A172 (cell line): ENCODE measurements around the gene SLC30A3. TPM values are rescaled to one million over a fixed set of nuclear protein-coding genes. Genes with fewer than 3 reads are reported as not detected.
"Not testable (repeated sequence)": the region's sequence is repeated elsewhere in the genome, so short reads cannot be mapped to it uniquely, and the experiment has no call there.

ENCODE experiments used
- DNase-seq: peaks from one replicate; pipeline ENCODE4 v3.0.0-alpha.2; 2015; ENCODE audit warnings: low spot score
- total RNA-seq: library from RNA; depleted of rRNA; stranded (reverse); fragments of >200 nt; shearing (Covaris generic); gene quantifications from 2 replicates; pipeline ENCODE4 v1.2.3, GENCODE V29; 2014; rRNA removed

SLC30A3 gene, protein sequence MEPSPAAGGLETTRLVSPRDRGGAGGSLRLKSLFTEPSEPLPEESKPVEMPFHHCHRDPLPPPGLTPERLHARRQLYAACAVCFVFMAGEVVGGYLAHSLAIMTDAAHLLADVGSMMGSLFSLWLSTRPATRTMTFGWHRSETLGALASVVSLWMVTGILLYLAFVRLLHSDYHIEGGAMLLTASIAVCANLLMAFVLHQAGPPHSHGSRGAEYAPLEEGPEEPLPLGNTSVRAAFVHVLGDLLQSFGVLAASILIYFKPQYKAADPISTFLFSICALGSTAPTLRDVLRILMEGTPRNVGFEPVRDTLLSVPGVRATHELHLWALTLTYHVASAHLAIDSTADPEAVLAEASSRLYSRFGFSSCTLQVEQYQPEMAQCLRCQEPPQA
- total RNA-seq, result 3.2 and 6.5 TPM in 2 replicates

DNA sequence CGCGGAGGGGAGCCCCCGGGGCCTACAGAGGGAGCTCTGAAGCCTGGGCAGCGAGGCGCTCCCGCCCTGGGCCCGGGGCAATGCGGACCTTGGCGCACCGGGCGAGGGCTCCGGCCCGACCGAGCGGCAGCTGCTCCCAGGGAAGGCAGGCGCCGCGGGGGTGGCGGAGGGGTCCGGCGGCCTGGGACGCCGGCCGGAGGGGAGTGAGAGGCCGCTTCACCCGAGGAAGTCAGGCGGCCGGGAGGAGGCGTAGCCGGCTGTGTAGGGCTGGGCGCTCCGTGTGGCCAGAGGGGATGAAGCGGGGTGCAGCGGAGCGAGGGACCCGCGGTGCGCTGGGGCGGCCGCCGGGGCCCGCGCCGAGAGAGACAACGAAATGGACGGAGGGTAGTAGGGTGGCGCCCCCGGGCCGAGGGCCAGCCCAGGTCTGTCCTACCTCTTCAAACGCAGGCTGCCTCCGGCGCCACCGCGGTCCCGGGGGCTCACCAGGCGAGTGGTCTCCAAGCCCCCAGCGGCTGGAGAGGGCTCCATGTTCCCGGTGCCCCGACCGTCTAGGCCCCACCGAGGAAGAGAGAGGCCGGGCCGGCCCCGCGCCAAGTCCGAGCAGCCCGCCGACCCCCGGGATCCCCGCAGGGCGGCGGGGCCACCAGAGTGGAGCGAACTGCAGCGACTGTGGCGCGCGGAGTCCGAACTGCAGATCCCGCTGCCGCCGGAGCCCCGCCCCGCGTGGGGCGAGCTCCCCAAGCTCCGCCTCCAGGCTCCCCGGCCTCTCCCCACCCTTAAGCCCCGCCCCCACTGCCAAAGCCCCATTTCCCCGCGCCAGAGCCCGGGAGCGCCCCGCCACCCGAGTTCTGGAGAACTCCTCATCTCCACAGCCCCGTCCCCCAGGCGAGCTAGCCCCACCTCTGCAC lies at the start of gene SLC30A3:
TSS of gene SLC30A3 (minus strand) at position 669 of the 908 bp plus-strand sequence. CDS start at position 528, 141 bp downstream.
- peak; percentile 47 for DNase-seq

DNA sequence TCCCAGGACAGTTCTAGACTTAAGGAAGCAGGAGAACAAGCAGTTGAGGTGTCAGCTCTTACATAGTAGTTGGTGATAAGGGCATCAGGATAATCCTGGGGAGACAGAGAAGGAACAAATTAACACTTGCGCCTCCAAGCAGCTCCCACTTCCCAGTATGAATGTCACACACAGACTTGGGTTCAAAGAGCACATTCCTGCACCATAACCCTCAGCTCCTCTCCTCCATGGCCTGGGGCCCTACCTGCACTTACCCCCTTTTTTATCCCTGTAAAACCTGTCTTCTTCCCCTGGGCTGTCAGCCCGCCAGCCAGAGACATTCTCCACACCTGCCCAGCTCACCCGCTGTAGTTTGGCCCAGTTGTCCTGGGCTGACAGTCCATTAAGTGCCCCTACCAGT lies 49.3 kb upstream of the SLC30A3 start:
- DNase-seq, result no peak

DNA sequence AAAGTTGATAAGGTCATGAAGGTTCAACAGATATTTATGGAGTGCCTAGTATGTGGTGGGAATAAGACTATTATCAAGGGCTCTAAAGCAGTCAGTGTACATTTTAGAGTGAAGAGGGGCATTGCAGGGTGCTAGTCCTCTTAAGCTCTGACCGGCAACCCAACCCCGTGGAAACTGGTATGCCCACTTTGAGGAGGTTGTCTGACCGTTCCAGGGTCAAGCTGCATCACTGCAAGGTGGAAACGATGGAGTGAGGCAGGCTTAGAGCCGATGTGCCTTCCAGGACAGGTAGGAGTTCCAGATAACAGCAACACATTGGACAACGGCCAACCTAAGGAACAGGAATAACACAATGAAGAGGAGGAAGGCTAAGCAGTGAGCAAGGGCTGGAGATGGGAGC lies 46.8 kb upstream of the SLC30A3 start:
- no peak for DNase-seq

DNA sequence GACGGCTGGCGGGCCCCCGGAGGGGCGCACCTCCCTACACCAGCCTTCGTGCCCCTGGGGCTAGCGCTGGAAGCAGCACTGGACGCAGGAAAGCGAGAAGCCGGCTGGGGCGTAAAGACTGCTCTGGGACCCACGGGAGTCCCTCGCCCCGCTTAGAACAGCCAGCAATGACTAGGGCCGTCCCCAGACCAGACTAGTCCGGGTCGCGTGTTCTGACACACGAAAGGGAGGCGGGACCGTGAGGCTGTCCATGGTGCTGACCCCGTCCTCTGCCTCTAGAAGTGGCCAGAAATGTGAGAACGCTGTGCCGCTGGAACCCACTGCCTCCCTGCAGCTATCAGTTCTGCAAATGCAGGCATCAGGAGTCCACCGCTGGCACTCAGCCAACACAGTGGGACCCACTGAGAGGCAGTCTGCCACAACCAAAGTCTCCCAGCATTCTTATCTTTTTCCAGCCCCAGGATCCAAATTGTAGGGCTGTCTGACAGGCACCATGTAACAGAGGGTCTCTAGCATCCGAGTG lies 45.6 kb upstream of the SLC30A3 start, which contains the start of gene UCN:
TSS of gene UCN (minus strand) at position 87 of the 523 bp plus-strand sequence. CDS start 550 bp downstream, outside the sequence.
- DNase-seq, result no peak

DNA sequence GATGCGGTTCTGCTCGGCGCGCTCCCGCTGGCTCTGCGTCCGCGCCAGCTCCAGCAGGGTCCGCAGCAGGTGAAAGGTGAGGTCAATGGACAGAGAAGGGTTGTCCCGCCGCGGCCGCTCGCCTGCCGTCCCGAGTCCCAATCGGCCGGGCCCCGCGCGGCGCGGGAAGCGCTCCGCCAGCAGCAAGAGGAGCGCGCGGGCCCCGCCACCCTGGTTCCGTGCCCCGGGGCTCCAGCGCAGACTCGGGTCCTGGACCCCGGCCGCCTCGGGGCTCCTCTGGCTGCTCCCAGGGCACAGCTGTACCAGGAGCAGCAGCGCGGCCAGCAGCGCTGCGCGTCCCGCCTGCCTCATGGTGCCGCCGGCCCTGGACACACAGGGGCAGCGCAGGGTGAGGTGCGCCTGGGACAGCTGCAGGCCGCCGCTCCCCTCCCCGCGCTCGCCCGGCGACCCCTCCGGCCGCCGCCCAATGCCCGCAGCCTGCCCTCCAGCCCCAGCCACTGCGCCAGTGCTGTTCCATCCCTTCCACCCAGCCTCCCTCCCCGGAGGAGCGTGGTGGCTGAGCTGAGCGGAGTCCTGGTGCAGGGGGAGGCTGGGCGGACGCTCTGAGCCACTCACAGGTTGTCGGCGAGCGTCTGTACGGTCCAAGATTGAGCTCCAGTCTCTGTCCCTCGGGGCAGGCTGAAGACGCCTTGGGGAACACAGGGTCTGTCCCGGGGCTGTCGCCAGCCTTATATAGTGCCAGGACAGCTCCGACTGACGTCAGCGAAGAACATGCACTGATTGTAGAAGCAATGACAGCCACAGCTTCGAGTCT lies 44.9 kb upstream of the SLC30A3 start:
- DNase-seq, result no peak

DNA sequence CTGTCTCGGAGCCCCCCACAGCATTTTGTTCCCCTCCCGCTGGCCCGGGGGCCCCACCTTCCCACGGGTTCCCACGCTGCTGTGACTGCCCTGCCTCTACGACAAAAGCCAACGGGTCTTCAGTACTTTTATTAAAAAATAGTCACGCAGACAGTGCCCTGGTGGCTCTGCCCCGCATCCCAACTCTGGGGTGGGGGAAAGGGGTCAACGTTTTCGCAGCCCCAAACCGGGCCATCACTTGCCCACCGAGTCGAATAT lies 44.4 kb upstream of the SLC30A3 start:
- DNase-seq, result no peak

DNA sequence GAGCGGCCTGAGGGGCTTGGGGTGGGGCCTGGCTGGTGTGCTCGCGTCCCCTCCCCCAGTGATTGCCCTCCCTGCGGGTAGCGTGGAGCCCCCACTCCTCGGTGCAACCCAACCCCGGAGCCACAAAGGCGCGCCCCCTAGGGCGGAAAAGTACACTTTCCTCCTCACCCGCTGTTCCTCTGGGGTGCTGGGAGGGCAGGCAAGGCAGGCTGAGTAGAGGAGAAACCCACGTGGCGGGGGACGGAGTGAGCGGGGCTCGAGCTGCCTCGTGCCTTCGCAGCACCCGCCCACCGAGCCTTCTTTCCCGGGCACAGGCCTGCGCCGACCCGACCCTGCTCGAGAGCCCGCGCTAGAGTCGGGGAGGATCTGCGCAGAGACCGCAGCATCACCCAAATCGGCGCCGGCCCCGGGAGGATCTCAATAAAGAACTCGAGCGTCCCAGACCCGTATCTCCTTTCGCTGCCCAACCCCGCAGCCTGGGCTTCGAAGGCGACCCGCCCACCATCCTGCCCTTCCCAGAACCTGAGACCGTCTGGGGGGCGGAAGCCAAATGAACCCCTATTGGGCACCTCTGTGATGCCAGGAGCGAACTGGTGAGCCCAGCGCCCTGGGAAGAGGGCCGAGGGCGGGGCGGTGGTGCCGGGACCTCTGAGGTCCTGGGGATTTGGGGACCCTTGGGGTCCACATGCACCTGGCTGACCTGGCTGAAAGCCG lies 43.9 kb upstream of the SLC30A3 start:
- no peak for DNase-seq

DNA sequence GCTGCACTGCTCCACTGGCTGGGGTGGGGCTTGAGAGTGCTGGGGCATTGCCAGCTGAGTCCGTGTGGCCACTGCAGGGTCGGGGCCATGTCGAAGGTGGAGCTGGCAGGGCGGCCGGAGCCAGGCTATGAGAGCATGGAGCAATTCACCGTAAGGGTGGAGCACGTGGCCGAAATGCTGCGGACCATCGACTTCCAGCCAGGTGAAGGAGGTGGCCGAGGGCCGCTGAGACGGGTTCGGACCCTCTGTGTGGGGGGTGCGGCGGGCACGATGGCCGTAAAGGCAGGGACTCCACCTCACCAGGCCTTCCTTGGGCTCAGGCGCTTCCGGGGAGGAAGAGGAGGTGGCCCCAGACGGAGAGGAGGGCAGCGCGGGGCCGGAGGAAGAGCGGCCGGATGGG lies 43.3 kb upstream of the SLC30A3 start:
- no peak for DNase-seq

DNA sequence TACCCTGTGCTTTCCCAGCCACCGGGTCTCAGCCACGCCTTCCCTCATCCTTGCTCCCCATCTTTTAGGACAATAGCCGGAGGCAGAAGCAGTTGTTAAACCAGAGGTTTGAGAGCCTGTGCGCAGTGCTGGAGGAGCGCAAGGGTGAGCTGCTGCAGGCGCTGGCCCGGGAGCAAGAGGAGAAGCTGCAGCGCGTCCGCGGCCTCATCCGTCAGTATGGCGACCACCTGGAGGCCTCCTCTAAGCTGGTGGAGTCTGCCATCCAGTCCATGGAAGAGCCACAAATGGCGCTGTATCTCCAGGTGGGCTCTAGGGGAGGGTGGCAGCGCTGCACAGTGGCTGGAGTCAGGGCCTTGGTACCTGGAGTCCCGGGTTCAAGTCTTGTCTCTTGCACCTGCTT lies 42.7 kb upstream of the SLC30A3 start:
- DNase-seq, result no peak

DNA sequence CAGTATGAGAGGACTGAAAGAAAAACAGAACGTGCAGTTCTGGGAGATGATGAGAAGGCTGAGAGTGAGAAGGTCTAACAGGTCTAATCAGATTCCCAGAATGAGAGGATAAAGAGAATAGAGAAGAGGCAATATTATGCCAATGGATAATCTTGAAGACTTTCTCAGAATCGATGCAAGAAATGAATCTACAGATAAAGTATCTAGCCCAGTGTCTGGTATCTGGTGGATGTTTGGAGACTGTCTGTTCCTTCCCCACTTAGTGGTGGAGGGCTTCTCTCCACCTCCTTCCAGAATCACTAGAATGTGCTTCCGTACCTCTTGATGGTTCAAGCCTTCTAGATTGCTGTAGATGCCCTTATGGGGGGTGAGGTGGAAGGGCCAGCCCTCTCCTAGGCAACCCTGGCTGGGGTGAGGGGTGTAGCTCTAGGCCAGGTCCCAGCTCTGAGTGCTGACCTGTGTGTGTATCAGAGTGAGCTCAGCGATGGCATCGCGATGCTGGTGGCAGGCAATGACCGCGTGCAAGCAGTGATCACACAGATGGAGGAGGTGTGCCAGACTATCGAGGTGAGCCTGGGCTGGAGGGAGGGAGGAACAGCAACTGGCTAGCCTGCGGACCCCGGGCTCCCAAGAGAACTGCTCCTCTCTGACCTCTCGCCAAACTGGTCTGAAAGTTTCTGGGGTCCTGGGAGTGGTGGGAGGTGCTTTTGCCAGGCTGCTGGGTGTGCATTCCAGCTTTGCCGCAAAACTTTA lies 41.8 kb upstream of the SLC30A3 start:
- no peak for DNase-seq

DNA sequence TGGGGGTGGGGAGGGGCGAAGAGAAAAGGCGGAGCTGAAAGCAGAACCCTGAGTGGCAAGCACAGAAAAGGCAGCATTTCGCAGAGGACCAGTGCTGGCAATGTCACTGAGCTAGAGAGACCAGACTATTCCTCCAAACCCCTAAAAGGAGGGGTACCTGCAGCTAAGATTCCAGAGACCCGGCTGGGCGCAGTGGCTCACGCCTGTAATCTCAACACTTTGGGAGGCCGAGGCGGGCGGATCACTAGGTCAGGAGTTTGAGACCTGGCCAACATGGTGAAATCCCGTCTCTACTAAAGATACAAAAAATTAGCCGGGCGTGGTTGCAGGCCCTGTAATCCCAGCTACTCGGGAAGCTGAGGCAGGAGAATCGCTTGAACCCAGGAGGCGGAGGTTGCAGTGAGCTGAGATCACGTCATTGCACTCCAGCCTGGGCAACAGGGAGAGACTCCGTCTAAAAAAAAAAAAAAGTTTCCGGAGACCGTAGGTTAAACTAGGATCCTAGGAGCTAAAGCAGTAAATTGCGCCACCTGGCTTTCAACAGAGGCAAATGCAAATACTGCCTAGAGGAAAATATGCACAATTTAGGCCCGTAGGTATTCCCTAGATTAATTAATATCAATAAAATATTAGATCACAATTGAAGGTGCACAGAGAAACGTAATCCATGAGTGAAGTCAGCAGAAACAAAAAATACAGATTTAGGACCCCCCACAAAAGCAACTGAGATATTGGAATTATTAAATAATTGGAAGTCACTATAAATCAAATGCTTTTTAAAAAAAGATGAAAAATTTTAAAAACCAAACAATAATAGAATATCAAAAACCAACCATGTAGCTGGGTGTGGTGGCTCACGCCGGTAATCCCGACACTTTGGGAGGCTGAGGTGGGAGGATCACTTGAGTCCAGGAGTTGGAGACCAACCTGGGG lies 40.5 kb upstream of the SLC30A3 start:
- peak; percentile 73 for DNase-seq

DNA sequence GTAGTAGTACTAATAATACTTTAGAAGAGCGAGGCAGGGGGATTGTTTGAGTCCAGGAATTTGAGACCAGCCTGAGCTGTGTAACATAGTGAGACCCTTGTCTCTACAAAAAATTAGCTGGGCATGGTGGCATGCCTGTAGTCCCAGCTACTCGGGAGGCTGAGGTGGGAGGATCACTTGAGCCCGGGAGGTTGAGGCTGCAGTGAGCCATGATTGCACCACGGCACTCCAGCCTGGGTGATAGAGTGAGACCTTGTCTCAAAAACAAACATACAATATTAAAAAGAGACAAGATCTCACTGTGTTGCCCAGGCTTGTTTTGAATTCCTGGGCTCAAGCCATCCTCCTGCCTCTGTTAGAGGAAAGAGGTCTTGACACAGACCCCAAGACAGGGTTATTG lies 37.8 kb upstream of the SLC30A3 start:
- DNase-seq, result not testable (repeated sequence)

DNA sequence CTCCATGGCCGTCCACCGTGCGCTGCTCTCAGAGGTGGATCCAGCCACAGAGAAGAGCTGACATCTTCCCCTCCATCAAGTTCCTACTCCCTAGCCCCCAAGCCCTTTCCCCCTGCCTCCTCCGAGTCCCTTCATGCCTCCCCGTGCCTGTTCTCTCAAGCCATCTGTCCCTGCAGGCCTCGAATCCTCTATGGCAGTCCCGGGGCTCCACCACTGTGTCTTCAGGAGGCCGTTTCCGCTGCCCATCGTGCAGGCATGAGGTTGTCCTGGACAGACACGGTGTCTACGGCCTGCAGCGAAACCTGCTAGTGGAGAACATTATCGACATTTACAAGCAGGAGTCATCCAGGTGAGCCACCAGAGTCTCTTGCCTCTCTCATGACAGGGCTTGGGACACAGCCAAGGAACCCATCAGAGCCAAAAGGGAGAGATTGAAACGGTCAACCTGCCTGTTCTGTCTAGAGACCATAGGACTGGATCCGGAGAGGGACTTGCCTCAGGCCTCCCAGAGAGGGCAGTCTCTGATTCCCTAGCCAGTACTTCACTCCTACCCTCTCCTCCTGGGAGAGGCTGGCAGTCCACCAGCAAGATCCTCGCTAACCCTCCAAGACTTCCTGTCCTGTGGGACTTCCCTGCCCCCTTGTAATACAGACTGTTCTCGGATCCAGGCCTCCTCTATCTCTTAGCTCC lies 35.7 kb upstream of the SLC30A3 start:
- peak; percentile 47 for DNase-seq

DNA sequence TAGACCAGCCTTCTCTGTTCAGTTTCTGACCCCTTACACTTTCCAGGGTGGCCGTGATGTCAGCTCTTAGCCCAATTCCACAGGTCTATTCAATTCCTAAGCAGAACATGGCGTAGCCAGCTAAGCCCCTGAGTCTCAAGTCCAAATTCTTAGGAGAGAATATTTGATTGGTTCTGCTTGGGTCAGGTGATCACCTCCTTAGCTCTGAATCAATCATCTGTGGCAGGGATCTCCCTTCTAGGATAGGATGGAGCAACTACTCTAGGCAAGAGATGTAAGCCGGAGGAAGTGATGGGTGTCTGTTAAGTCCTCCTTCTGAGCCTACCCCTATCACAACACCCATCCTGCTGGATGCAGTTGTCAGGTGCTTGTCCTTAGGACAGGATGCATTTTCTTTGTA lies 34.3 kb upstream of the SLC30A3 start:
- DNase-seq, result no peak

DNA sequence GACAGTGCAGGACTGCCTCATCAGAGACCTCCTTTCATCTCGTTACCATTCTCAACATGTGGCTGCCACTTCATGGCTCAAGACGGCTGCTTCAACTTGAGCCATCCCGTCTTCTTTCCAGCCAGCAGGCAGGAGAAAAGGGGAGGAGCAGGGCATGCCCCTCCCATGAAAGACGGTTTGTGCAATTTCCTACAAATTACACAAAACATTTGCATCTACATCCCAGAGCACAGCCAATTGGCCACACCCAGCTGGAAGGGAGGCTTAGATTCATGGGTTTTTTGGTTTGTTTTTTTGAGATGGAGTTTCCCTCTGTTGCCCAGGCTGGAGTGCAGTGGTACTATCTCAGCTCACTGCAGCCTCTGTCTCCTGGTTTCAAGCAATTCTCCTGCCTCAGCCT lies 33.6 kb upstream of the SLC30A3 start:
- DNase-seq, result no peak

DNA sequence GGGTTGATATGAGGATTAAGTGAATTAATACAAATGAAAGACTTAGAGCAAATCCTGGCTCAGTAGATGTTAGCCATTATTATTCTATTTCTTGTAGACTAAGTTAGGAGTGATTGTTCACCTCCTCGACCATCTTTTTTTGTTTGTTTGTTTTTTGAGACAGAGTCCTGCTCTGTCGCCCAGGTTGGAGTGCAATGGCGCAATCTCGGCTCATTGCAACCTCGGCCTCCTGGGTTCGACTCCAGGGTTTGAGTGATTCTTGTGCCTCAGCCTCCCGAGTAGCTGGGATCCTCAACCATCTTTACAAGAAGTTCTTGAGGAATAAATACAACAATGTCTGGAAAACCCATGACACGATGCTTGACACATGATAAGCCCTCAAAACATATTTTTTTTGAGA lies 32.1 kb upstream of the SLC30A3 start:
- no peak for DNase-seq

DNA sequence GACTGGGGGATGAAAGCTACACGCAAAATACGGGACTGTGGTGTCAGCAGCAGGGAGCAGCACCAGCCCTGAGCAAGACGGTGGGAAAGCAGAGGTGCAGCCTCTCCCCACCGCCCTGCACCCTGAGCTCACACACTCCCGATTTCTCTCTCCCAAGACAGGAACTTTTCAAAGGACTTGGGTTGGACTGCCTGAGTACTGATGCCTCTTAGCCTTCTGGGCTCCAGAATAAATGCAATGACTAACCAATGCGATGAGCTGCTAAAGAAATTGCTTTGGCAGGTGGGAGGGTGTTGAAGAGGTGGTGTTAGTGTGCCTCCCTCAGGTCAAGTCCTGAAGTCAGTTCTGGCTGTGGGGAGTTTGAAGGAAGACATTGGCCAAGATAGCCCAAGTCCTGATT lies 29.0 kb upstream of the SLC30A3 start:
- DNase-seq, result no peak

DNA sequence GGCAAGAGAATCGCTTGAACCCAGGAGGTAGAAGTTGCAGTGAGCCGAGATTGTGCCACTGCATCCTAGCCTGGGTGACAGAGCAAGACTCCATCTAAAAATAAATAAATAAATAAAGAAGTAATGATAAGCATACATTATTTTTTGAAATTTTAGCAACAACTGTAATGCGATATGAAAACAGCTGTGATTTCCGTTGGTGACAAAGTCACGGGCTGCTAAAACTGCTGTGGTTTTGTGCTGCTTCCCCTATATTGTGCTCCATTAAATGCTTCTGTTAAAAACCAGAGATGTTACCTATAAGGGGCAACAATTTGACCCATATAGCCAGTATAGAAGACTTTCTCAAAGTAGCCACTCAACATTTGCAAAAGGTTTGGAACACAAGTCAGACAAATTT lies 27.7 kb upstream of the SLC30A3 start:
- DNase-seq, result no peak

DNA sequence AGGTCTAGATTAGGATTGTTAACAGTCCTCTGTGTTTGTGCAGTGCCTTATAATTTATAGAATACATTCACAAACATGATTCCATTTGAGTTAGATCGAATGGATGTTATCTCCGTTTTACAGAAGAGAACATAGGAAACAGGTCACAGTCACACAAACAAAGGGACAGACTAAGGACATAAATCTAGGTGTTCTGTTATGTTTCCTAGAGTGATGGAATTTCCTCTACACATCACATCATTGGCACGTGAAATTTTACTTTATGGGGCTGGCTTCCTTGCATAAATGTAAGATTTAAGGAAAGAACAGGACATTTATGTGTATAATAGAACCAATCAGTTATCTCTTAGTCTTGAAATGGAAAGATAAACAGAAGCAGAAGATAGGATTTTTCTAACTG lies 25.8 kb upstream of the SLC30A3 start:
- no peak for DNase-seq
